ENCODE measurements around the gene GNAS. TPM values are rescaled to one million over a fixed set of nuclear protein-coding genes. Genes with fewer than 3 reads are reported as not detected.

GNAS gene
- total RNA-seq, 2 experiments from 2014 or later: 638 to 913 TPM

DNA sequence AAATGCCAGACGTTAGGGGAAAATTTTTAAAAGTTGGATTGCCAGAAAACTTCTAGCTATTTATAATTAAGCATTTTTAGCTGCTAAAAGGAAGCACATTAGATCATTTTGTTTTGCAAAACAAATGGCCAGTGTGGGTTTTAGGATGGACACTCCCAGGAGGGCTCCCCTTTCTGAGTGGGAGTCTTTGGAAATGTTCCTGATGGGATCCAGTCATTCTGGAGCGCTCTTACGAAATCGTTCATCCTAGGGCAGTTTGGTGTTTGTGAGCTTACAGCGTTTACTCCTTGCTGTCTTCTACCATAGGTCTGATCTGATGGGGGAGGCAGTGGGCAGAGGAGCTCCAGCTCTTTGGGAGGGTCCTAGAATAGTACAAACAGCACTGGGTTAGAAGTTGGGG, 14.7 kb downstream of the GNAS start:
- POLR2A ChIA-PET: interaction anchor here (0.7 kb wide), 1 partner anchor 17 kb away, joined by 4 read pairs; no protein-coding TSS in a partner anchor
- intact Hi-C loops (cut with micrococcal nuclease; ENCODE audit: unreplicated experiment): loop anchor here (5.0 kb wide), 1 partner anchor 535 kb away; no protein-coding TSS in a partner anchor
- Histone ChIP-seq H2AFZ (ENCODE audit: low read length) (no peak overlapping the region), H3K4me3 (ENCODE audit: low read depth, low read length, poor library complexity, severe bottlenecking) (no peak overlapping the region), H3K9me3 (ENCODE audit: low read length) (no peaks in the 10 kb centered on the region), H3K4me2 (ENCODE audit: low read length) (no peak overlapping the region), H3K36me3 (ENCODE audit: insufficient read depth, low read length) (no peaks in the 10 kb centered on the region), H3K27ac (ENCODE audit: low read depth, low read length, poor library complexity, severe bottlenecking) (no peak overlapping the region), H3K4me1 (ENCODE audit: insufficient read depth, low read length, poor library complexity, severe bottlenecking) (peaks cover 7% of the 10 kb centered on the region), H4K20me1 (ENCODE audit: insufficient read depth, low read length) (no peaks in the 10 kb centered on the region), H3K9me2 (ENCODE audit: insufficient read depth, low read length) (no peaks in the 10 kb centered on the region), H3K79me2 (ENCODE audit: insufficient read depth, low read depth, low read length) (no peaks in the 10 kb centered on the region)
- TF ChIP-seq, protein P1, sequence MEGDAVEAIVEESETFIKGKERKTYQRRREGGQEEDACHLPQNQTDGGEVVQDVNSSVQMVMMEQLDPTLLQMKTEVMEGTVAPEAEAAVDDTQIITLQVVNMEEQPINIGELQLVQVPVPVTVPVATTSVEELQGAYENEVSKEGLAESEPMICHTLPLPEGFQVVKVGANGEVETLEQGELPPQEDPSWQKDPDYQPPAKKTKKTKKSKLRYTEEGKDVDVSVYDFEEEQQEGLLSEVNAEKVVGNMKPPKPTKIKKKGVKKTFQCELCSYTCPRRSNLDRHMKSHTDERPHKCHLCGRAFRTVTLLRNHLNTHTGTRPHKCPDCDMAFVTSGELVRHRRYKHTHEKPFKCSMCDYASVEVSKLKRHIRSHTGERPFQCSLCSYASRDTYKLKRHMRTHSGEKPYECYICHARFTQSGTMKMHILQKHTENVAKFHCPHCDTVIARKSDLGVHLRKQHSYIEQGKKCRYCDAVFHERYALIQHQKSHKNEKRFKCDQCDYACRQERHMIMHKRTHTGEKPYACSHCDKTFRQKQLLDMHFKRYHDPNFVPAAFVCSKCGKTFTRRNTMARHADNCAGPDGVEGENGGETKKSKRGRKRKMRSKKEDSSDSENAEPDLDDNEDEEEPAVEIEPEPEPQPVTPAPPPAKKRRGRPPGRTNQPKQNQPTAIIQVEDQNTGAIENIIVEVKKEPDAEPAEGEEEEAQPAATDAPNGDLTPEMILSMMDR (conservative IDR thresholded peaks at IDR 0.05; ENCODE audit: low read length): no peak
- TF ChIP-seq EZH2phosphoT487 (IDR thresholded peaks at IDR 0.05; ENCODE audit: borderline replicate concordance, low read depth, low read length): no peak
- no TSS peak for BruUV-seq (replicated peaks)
- no peak for DNase-seq (ENCODE audit: low spot score)
- CTCF ChIA-PET (ENCODE audit: unreplicated experiment): no interaction called here

DNA sequence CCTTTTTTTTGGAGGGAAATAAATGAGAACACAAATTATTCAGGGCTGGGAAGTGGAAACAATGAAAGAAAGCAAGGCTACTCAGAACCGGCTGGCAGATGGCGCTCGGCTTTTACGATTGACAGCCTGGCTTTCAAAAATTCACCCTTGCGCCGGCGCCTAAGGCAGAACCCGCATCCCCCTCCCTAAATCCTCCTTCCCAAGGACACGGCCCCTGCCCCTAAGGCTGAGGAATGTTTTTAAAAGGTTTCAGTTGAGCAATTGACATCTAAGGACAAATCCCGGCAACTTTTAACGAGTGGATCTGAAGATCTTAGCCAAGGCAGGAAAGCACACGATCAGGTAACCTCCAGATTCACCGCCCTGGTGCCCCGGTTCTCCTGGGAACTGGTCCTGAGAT, 16.3 kb downstream of the GNAS start:
- POLR2A ChIA-PET: no interaction called here
- no peaks in the 10 kb centered on the region for H3K79me2 ChIP-seq (ENCODE audit: insufficient read depth, low read depth, low read length)
- BruUV-seq (replicated peaks): no TSS peak
- no peaks in the 10 kb centered on the region for H4K20me1 ChIP-seq (ENCODE audit: insufficient read depth, low read length)
- H2AFZ ChIP-seq (ENCODE audit: low read length): no peak overlapping the region
- no peaks in the 10 kb centered on the region for H3K9me3 ChIP-seq (ENCODE audit: low read length)
- CTCF ChIA-PET (ENCODE audit: unreplicated experiment): no interaction called here
- TF ChIP-seq, protein P1 (conservative IDR thresholded peaks at IDR 0.05; ENCODE audit: low read length): peak; percentile 72
- no peak for TF ChIP-seq EZH2phosphoT487 (IDR thresholded peaks at IDR 0.05; ENCODE audit: borderline replicate concordance, low read depth, low read length)
- peaks cover 16% of the 10 kb centered on the region for H3K4me1 ChIP-seq (ENCODE audit: insufficient read depth, low read length, poor library complexity, severe bottlenecking)
- no peaks in the 10 kb centered on the region for H3K9me2 ChIP-seq (ENCODE audit: insufficient read depth, low read length)
- no peak for DNase-seq (ENCODE audit: low spot score)
- no peaks in the 10 kb centered on the region for H3K36me3 ChIP-seq (ENCODE audit: insufficient read depth, low read length)
- no peak overlapping the region for H3K4me3 ChIP-seq (ENCODE audit: low read depth, low read length, poor library complexity, severe bottlenecking)
- intact Hi-C loops (cut with micrococcal nuclease; ENCODE audit: unreplicated experiment): loop anchor here (5.0 kb wide), 1 partner anchor 534 kb away; no protein-coding TSS in a partner anchor
- H3K4me2 ChIP-seq (ENCODE audit: low read length): no peak overlapping the region
- H3K27ac ChIP-seq (ENCODE audit: low read depth, low read length, poor library complexity, severe bottlenecking): no peak overlapping the region

DNA sequence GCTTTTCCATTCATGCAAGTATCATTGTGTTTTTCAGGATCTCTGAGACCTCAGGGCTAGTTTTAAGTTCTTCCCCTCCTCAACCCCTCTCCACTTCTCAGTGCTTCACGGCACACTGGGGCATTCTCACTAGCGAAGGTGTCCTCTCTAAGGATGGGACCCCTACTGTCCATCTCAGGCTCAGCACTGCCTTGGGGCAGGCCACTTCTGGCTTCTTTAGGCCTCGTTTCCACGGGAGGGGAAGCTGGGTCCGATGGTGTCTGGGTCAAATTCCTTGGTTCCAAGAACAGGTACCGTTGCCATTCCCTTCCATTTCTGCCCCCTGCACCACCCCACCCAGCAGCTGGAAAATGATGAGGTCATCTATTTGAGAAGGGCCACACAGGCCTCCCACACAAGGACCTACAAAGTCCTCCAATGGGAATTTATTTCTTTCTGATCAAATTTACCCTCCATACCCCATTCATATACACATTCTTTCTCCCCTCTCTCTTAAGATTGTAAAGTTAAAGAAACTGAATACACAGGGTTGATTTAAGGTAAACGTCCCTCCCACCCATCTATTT, 17.2 kb downstream of the GNAS start:
- Histone ChIP-seq H4K20me1 (ENCODE audit: insufficient read depth, low read length) (no peaks in the 10 kb centered on the region), H3K4me1 (ENCODE audit: insufficient read depth, low read length, poor library complexity, severe bottlenecking) (peaks cover 16% of the 10 kb centered on the region), H3K9me3 (ENCODE audit: low read length) (no peaks in the 10 kb centered on the region), H3K36me3 (ENCODE audit: insufficient read depth, low read length) (no peaks in the 10 kb centered on the region), H3K9me2 (ENCODE audit: insufficient read depth, low read length) (no peaks in the 10 kb centered on the region), H3K4me3 (ENCODE audit: low read depth, low read length, poor library complexity, severe bottlenecking) (no peak overlapping the region), H3K79me2 (ENCODE audit: insufficient read depth, low read depth, low read length) (no peaks in the 10 kb centered on the region), H2AFZ (ENCODE audit: low read length) (no peak overlapping the region), H3K4me2 (ENCODE audit: low read length) (no peak overlapping the region), H3K27ac (ENCODE audit: low read depth, low read length, poor library complexity, severe bottlenecking) (no peak overlapping the region)
- no TSS peak for BruUV-seq (replicated peaks)
- ChIA-PET POLR2A (interaction anchor here (0.5 kb wide), 1 partner anchor 8 kb away, joined by 3 read pairs; no protein-coding TSS in a partner anchor), CTCF (ENCODE audit: unreplicated experiment) (no interaction called here)
- DNase-seq (ENCODE audit: low spot score): no peak
- intact Hi-C loops (cut with micrococcal nuclease; ENCODE audit: unreplicated experiment): loop anchor here (1.0 to 5.0 kb wide), 5 partner anchors 113 to 533 kb away; partner anchors contain the start of gene NELFCD
- TF ChIP-seq, protein P1 (conservative IDR thresholded peaks at IDR 0.05; ENCODE audit: low read length): no peak
- no peak for TF ChIP-seq EZH2phosphoT487 (IDR thresholded peaks at IDR 0.05; ENCODE audit: borderline replicate concordance, low read depth, low read length)

Measured in OCI-LY7 (cell line).